B cell (primary cell): ENCODE data around the gene RNLS. TPM values are rescaled to one million over a fixed set of nuclear protein-coding genes. Genes with fewer than 3 reads are reported as not detected.

Experiments used
- ATAC-seq: fragments of 200-7000 bp; cut with Tn5 transposase; one replicate; pipeline ENCODE4 v1.10.0; 2021; ENCODE audit warnings: low read depth, mild to moderate bottlenecking, moderate number of reproducible peaks, moderate library complexity
- CTCF ChIA-PET: fragments of 350-600 bp; sonication (Branson Sonifier 250); formaldehyde crosslinking; loops from one replicate; lab custom pipeline; 2021; ENCODE audit warnings: antibody characterized with exemption, inconsistent platforms; lab: Charles Lee
- POLR2A ChIA-PET: fragments of 350-600 bp; sonication (Branson Sonifier 250); formaldehyde crosslinking; loops from one replicate; lab custom pipeline; 2021; ENCODE audit warnings: antibody characterized with exemption; lab: Charles Lee
- DNase-seq: peaks from one replicate; pipeline ENCODE4 v3.0.0; 2013
- H2AFZ ChIP-seq: 2 replicates; pipeline ENCODE4 v1.6.1; 2012; ENCODE audit warnings: mild to moderate bottlenecking, low read depth, low read length; ENCODE audit not compliant: insufficient read depth, poor library complexity, severe bottlenecking
- H3K27ac ChIP-seq, 2 donors: 1 replicate in 1 of 2; 2 replicates in 1 of 2; pipeline ENCODE4 v1.5.1; 2012 to 2013; ENCODE audit warnings: low read length in 2 of 2, mild to moderate bottlenecking in 2 of 2, moderate library complexity in 1 of 2
- H3K27me3 ChIP-seq, 4 experiments: fragments of 200-600 bp in 1 of 4; sonication (generic) in 1 of 4; replicated peaks in 1 of 4; 1 replicate in 2 of 4; 2 replicates in 2 of 4; pipeline versions ENCODE4 v1.6.1 to v1.7.0; 2013 to 2016; ENCODE audit warnings: low read length in 3 of 4, mild to moderate bottlenecking in 2 of 4, mixed read lengths in 1 of 4, moderate library complexity in 1 of 4; ENCODE audit not compliant: insufficient read depth in 4 of 4, control insufficient read depth in 3 of 4; ENCODE audit errors: control extremely low read depth in 1 of 4
- H3K36me3 ChIP-seq, 2 experiments: replicated peaks in 1 of 2; 1 replicate in 1 of 2; 2 replicates in 1 of 2; pipeline versions ENCODE4 v1.6.1 to v1.7.1; 2013; ENCODE audit warnings: low read length in 1 of 2; ENCODE audit not compliant: insufficient read depth in 2 of 2, control insufficient read depth in 1 of 2; ENCODE audit errors: control extremely low read depth in 1 of 2, extremely low read depth in 1 of 2
- H3K4me1 ChIP-seq, 2 donors: fragments of 200-600 bp in 1 of 2; sonication (generic) in 1 of 2; 1 replicate in 1 of 2; 2 replicates in 1 of 2; pipeline versions ENCODE4 v1.5.1 to v1.6.1; 2013 to 2017; ENCODE audit warnings: low read length in 2 of 2; ENCODE audit not compliant: control insufficient read depth in 2 of 2, insufficient read depth in 2 of 2
- H3K4me2 ChIP-seq: replicated peaks from 2 replicates; pipeline ENCODE3; 2012; ENCODE audit warnings: mild to moderate bottlenecking, low read depth, low read length; ENCODE audit not compliant: poor library complexity, severe bottlenecking
- H3K4me3 ChIP-seq, 5 experiments: fragments of 200-600 bp in 1 of 5; sonication (generic) in 1 of 5; 1 replicate in 3 of 5; 2 replicates in 2 of 5; pipeline versions ENCODE4 v1.5.1 to v1.7.0; 2011 to 2016; ENCODE audit warnings: low read length in 4 of 5, mild to moderate bottlenecking in 4 of 5, low read depth in 2 of 5, control low read depth in 1 of 5, moderate library complexity in 1 of 5; ENCODE audit not compliant: insufficient read depth in 1 of 5; ENCODE audit errors: control extremely low read depth in 1 of 5, extremely low read depth in 1 of 5
- H3K79me2 ChIP-seq: fragments of 200-600 bp; sonication (generic); one replicate; pipeline ENCODE4 v1.6.0; 2016; ENCODE audit warnings: low read length; ENCODE audit not compliant: control insufficient read depth, insufficient read depth
- H3K9ac ChIP-seq: fragments of 200-600 bp; sonication (generic); 2 replicates; pipeline ENCODE4 v1.6.1; 2017; ENCODE audit warnings: mild to moderate bottlenecking, low read length, moderate library complexity
- H3K9me3 ChIP-seq, 3 donors: one replicate each; pipeline versions ENCODE4 v1.6.1 to v1.7.1; 2013; ENCODE audit warnings: low read length in 2 of 3; ENCODE audit not compliant: control insufficient read depth in 2 of 3, insufficient read depth in 1 of 3; ENCODE audit errors: control extremely low read depth in 1 of 3
- H4K20me1 ChIP-seq: 2 replicates; pipeline ENCODE4 v1.6.0; 2012; ENCODE audit warnings: mild to moderate bottlenecking, low read length; ENCODE audit not compliant: insufficient read depth, control insufficient read depth, poor library complexity, severe bottlenecking
- H3K27ac Mint-ChIP-seq: one replicate; pipeline ENCODE4 v1.8.0; 2021; ENCODE audit warnings: mixed read lengths
- H3K27me3 Mint-ChIP-seq: one replicate; pipeline ENCODE4 v1.8.0; 2021; ENCODE audit warnings: mixed read lengths
- H3K4me1 Mint-ChIP-seq: one replicate; pipeline ENCODE4 v1.8.0; 2021; ENCODE audit warnings: mixed read lengths
- H3K4me3 Mint-ChIP-seq: one replicate; pipeline ENCODE4 v1.8.0; 2021; ENCODE audit warnings: mixed read lengths
- H3K9me3 Mint-ChIP-seq: one replicate; pipeline ENCODE4 v1.8.0; 2022; ENCODE audit warnings: mixed read lengths; ENCODE audit not compliant: insufficient read depth
- EZH2 ChIP-seq: IDR thresholded peaks from 2 replicates; pipeline ENCODE4 v1.6.1; 2012; ENCODE audit warnings: borderline replicate concordance, low read depth, mild to moderate bottlenecking, moderate library complexity, low read length; ENCODE audit not compliant: insufficient read depth, poor library complexity, severe bottlenecking
- WGBS: methylation state at CpG from one replicate; pipeline ENCODE4 v1.1.5; 2013; ENCODE audit warnings: missing lambda C conversion rate; ENCODE audit not compliant: insufficient coverage; 5-methylcytosine and 5-hydroxymethylcytosine counted together
- intact Hi-C: fragments of 100-400 bp; cut with micrococcal nuclease; formaldehyde crosslinking; loops from one replicate; pipeline ENCODE4 v1.10.0; 2022
- polyA plus RNA-seq: library from polyadenylated mRNA; depleted of rRNA; stranded (reverse); fragments of >200 nt; gene quantifications from 2 replicates; pipeline ENCODE4 v1.2.3, GENCODE V29; 2012
- total RNA-seq, 2 donors: library from RNA; stranded (reverse); fragments of 120-200 nt in 1 of 2; gene quantifications; 1 replicate in 1 of 2; 2 replicates in 1 of 2; pipeline versions ENCODE4 v1.2.3 to v1.2.4, GENCODE V29; 2013 to 2022
- TF ChIP-seq, protein P1 (sequence below): fragments of 200-600 bp; IDR thresholded peaks from one replicate; pipeline ENCODE4 v1.8.0; 2022; ENCODE audit warnings: antibody characterized with exemption, mild to moderate bottlenecking

Gene RNLS
- total and polyA plus RNA-seq, 2 donors (not counting 1 experiment from before 2014, with no cell fraction given), result 3.5 to 7.5 TPM

DNA sequence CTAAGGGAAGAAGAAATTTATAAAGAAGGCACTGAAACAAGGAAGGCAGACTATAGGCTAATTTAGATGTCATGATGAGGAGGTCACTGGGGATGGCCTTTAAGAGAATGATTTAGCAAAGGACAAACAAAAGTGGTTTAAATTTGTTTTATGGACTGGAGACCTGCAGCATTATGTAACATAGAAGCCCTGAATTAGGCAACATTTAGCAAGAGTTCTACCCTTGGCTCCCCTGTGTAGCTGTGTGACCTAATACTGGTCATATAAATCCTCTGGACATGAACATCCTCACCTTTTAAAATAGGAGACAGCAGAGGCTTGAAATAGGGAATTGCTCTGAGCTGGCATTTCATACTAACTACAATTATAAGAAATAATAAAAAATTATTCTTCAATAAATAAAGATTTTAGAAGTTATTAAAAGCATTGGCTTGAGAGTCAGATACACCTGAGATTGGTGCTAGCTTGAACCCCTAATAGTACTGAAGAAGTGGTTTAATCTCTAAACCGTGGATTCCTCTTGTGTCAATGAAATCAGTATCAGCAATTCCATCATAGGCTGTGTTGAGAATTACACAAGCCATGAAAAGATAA, 48.9 kb downstream of the RNLS start:
- POLR2A ChIA-PET, result no interaction called here
- Histone ChIP-seq H3K4me1 (no peaks in the 10 kb centered on the region), H3K4me2 (no peak overlapping the region), H3K79me2 (no peaks in the 10 kb centered on the region), H3K9me3 (no peaks in the 10 kb centered on the region), H4K20me1 (no peaks in the 10 kb centered on the region), H3K27me3 (no peaks in the 10 kb centered on the region), H3K36me3 (no peaks in the 10 kb centered on the region), H2AFZ (no peak overlapping the region), H3K27ac (no peak overlapping the region), H3K4me3 (no peak overlapping the region), H3K9ac (no peak overlapping the region)
- ATAC-seq (no peak), DNase-seq (no peak)
- Mint-ChIP-seq H3K9me3 (no peaks in the 10 kb centered on the region), H3K27me3 (no peaks in the 10 kb centered on the region), H3K27ac (no peak overlapping the region), H3K4me3 (no peak overlapping the region), H3K4me1 (no peaks in the 10 kb centered on the region)
- TF ChIP-seq EZH2, result no peak
- TF ChIP-seq, protein P1, sequence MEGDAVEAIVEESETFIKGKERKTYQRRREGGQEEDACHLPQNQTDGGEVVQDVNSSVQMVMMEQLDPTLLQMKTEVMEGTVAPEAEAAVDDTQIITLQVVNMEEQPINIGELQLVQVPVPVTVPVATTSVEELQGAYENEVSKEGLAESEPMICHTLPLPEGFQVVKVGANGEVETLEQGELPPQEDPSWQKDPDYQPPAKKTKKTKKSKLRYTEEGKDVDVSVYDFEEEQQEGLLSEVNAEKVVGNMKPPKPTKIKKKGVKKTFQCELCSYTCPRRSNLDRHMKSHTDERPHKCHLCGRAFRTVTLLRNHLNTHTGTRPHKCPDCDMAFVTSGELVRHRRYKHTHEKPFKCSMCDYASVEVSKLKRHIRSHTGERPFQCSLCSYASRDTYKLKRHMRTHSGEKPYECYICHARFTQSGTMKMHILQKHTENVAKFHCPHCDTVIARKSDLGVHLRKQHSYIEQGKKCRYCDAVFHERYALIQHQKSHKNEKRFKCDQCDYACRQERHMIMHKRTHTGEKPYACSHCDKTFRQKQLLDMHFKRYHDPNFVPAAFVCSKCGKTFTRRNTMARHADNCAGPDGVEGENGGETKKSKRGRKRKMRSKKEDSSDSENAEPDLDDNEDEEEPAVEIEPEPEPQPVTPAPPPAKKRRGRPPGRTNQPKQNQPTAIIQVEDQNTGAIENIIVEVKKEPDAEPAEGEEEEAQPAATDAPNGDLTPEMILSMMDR, result no peak
- CTCF ChIA-PET, result no interaction called here
- intact Hi-C loops, result no loop called here
- WGBS, result no CpG with 5 or more reads among the region's 1 CpG

DNA sequence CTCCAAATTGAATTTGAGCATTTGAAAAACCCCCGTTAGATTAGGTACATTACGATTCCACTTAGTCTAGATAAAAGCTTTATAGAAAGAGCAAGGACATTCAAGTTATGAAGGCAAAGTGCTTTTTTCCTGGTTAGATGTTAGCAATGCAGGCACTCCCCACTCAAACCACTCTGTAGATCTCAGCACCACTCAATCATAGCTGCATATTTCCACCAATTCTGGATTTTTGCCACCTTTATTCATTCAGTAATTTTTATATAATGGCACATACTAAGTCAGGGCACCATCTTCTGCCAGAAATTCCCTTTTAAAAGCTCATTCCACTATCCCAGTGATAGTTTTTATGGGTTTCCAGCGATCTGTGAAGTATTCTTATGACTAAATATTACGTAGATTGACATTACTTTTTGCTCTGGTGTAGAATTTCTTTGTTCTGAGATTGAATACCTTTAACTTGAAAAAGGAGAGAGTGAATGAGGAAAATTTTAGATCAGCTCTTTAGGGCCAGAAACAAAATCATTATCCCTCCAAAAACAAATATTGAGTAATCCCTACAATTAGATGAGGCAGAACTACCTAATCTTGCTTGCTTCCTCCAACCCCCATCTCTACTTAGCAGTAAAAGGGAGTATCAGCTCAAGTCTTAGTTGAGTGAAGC, 51.6 kb downstream of the RNLS start:
- Histone ChIP-seq H3K27me3 (no peaks in the 10 kb centered on the region), H3K4me1 (no peaks in the 10 kb centered on the region), H3K9ac (no peak overlapping the region), H3K9me3 (no peaks in the 10 kb centered on the region), H3K4me2 (no peak overlapping the region), H3K4me3 (no peak overlapping the region), H4K20me1 (no peaks in the 10 kb centered on the region), H2AFZ (no peak overlapping the region), H3K27ac (no peak overlapping the region), H3K79me2 (no peaks in the 10 kb centered on the region), H3K36me3 (no peaks in the 10 kb centered on the region)
- POLR2A ChIA-PET, result no interaction called here
- no CpG with 5 or more reads among the region's 4 CpGs for WGBS
- H3K4me3 Mint-ChIP-seq, result no peak overlapping the region
- TF ChIP-seq, protein P1, result no peak
- no peak for TF ChIP-seq EZH2
- ATAC-seq (no peak), DNase-seq (no peak)
- intact Hi-C loops, result no loop called here
- H3K27me3 Mint-ChIP-seq, result no peaks in the 10 kb centered on the region
- CTCF ChIA-PET, result no interaction called here
- H3K27ac Mint-ChIP-seq, result no peak overlapping the region
- no peaks in the 10 kb centered on the region for H3K4me1 Mint-ChIP-seq
- no peaks in the 10 kb centered on the region for H3K9me3 Mint-ChIP-seq
